ENCODE results near the gene NEIL1. TPM values are rescaled to one million over a fixed set of nuclear protein-coding genes. Genes with fewer than 3 reads are reported as not detected.
"Not testable (repeated sequence)": the region's sequence is repeated elsewhere in the genome, so short reads cannot be mapped to it uniquely, and the experiment has no call there.

The NEIL1 gene
- polyA plus RNA-seq, 1 of the 3 experiments (the other 2 are of a cell fraction) = 12.0 TPM

DNA sequence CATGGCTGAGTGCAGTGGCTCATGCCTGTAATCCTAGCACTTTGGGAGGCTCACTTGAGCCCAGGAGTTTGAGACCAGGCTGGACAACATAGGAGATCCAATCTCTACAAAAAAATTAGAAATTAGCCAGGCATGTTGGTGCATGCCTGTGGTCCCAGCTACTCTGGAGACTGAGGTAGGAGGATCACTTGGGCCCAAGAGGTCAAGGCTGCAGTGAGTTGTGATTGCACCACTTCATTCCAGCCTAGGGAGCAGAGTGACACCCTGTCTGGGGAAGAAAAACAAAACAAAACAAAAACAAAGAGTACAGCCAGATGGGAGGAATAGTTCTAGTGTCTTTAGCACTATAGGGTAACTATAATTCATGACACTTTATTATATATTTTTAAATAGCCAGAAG lies 37.1 kb upstream of the NEIL1 start (continued):
- no peak for TF ChIP-seq IRF3 (IDR thresholded peaks at IDR 0.05; ENCODE audit: low read depth, low read length)

- H3K36me3 ChIP-seq (replicated peaks in 1 of 2; ENCODE audit: control insufficient read depth in 1 of 2, insufficient read depth in 2 of 2, low read length in 1 of 2); H2AFZ ChIP-seq (ENCODE audit: low read depth); H3K79me2 ChIP-seq (ENCODE audit: insufficient read depth); H3K9me3 ChIP-seq; CTCF ChIA-PET; POLR2A ChIA-PET; H3K4me3 ChIP-seq (ENCODE audit: low read depth in 2 of 2, low read length in 1 of 2); DNase-seq; H3K9ac ChIP-seq; H3F3A ChIP-seq (replicated peaks; ENCODE audit: insufficient read depth); H3K9me2 ChIP-seq; H3K4me2 ChIP-seq; H3K4me1 ChIP-seq (ENCODE audit: control insufficient read depth in 1 of 2, insufficient read depth in 2 of 2, low read depth in 1 of 2, low read length in 1 of 2); H4K20me1 ChIP-seq (ENCODE audit: insufficient read depth); H3K27ac ChIP-seq (ENCODE audit: low read depth in 2 of 2, low read length in 1 of 2): not testable (repeated sequence)
- WGBS (ENCODE audit: low lambda C conversion rate) = 100% methylated on average over 1 of the region's 1 CpG
- peaks cover 17% of the 10 kb centered on the region; the same call in 1 of the 2 replicates for H3K27me3 ChIP-seq (ENCODE audit: insufficient read depth)
These were observed 34.3 kb upstream of the NEIL1 start for GRCh38 chr15:75312548-75312947.

- H3K27me3 ChIP-seq (ENCODE audit: insufficient read depth) = peaks cover 9% of the 10 kb centered on the region; the same call in 1 of the 2 replicates
- WGBS (ENCODE audit: low lambda C conversion rate) = 48% methylated on average over 10 of the region's 13 CpGs
- ChIA-PET CTCF (no interaction called here), POLR2A (no interaction called here)
- no peak overlapping the region for H3K4me3 ChIP-seq (ENCODE audit: low read depth in 2 of 2, low read length in 1 of 2)
- no peak for DNase-seq
- no peaks in the 10 kb centered on the region for H4K20me1 ChIP-seq (ENCODE audit: insufficient read depth)
- no peaks in the 10 kb centered on the region for H3K79me2 ChIP-seq (ENCODE audit: insufficient read depth)
- H3F3A ChIP-seq (replicated peaks; ENCODE audit: insufficient read depth) = no peaks in the 10 kb centered on the region
- H3K9me2 ChIP-seq = no peaks in the 10 kb centered on the region
- no peak overlapping the region for H3K27ac ChIP-seq (ENCODE audit: low read depth in 2 of 2, low read length in 1 of 2)
- TF ChIP-seq SIN3A (IDR thresholded peaks at IDR 0.05; ENCODE audit: borderline replicate concordance, low read depth, low read length) (no peak), FOXJ3 (CRISPR knock-in tag; IDR thresholded peaks at IDR 0.05) (no peak), CHD2 (IDR thresholded peaks at IDR 0.05; ENCODE audit: low read length, partially characterized antibody) (no peak), SMC3 (IDR thresholded peaks at IDR 0.05; ENCODE audit: low read depth, low read length) (no peak), CTCF (IDR thresholded peaks at IDR 0.05) (no peak), RAD21 (IDR thresholded peaks at IDR 0.05; ENCODE audit: low read length) (no peak), EZH2phosphoT487 (IDR thresholded peaks at IDR 0.05; ENCODE audit: borderline replicate concordance, low read depth) (no peak), TCF12 (IDR thresholded peaks at IDR 0.05) (no peak)
- no peaks in the 10 kb centered on the region for H3K4me1 ChIP-seq (ENCODE audit: control insufficient read depth in 1 of 2, insufficient read depth in 2 of 2, low read depth in 1 of 2, low read length in 1 of 2)
- H3K36me3 ChIP-seq (replicated peaks in 1 of 2; ENCODE audit: control insufficient read depth in 1 of 2, insufficient read depth in 2 of 2, low read length in 1 of 2) = no peaks in the 10 kb centered on the region
- no peak overlapping the region for H3K4me2 ChIP-seq
- H3K9ac ChIP-seq = no peak overlapping the region
- no peak overlapping the region for H2AFZ ChIP-seq (ENCODE audit: low read depth)
- H3K9me3 ChIP-seq = no peaks in the 10 kb centered on the region
These were observed 33.6 kb upstream of the NEIL1 start for GRCh38 chr15:75313116-75313845.
